HG02970 (cell line): Measurements from ENCODE around the gene USH2A.

Source experiments
- ATAC-seq: cut with Tn5 transposase; IDR thresholded peaks from one replicate; pipeline ENCODE4 v1.9.1; 2021; ENCODE audit warnings: mild to moderate bottlenecking, moderate library complexity, moderate number of reproducible peaks; ENCODE audit not compliant: unreplicated experiment, low FRiP score

The USH2A gene

DNA sequence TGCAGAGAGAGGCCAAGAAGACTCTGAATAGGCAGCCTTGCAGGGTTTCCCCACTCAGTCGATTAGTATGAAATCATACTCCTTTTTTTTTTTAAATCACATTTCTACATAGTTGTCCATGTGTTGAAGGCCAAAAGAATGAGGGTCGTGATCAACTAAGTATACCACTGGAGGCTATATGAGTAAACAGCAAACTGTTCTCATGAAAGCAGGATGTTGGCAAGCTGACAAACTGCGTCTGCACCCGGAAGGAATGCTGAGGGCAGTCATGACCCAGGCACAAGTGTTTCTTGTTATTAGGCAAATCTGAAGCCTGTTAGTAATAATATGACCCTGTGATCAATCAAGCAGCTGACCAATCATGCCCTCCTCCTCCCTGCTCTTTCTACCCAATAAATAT is 213.2 kb downstream of the USH2A start:
- ATAC-seq: no peak

DNA sequence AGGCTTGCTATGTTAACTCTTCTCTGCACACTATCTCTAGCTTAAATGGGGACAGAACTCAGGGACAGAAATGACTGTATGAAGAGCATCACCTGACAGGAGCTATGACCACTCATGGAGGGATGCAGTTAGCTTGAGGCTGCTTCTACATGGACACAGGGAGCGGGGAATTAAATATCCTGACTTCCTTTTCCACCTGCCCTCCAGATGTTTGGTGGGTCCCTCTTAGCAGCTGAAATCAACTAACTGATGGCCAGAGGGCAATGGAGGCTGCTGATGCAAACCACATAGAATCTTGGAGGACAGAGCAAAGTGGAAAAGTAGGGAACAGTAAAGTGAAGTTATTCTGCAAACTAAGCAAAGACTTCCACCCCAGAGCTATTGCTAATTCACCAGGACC is 214.1 kb downstream of the USH2A start:
- ATAC-seq: no peak

DNA sequence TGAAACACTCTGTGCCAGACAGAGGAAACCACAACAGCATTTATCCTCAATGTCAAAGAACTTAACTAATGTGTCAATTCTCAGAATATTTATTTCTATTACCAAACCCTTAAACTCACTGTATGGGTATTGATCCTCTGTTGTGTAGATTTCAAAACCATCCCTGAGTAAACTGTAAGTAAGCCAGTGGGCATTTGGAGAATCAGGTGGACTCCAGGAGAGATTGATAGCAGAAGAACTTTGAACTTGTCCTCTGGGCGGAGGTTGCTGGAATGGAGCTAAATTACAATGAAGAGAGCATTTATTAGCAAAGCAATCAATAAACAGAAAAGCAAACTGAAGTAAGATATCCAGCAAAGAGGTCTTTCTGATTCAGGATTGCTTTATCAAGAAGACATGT is 216.1 kb downstream of the USH2A start:
- ATAC-seq: no peak

DNA sequence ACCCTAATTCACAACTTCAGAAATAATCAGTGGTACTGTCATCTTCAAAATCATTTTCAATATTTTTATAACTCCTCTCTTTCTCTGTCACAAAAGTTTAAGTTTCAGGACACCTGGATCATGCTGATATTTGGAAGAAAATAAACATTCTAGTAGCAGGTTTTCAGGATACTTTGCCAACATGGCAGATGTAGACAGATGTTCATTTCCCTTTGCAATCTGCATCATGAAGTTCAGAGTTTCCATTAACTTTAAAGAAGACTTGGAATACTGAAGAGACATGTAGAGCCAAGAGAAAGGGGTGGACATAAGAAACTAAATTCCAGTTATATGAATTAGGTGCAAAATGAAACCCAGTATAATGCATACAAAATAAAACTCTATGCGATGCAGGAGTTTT is 218.1 kb downstream of the USH2A start:
- ATAC-seq: no peak

DNA sequence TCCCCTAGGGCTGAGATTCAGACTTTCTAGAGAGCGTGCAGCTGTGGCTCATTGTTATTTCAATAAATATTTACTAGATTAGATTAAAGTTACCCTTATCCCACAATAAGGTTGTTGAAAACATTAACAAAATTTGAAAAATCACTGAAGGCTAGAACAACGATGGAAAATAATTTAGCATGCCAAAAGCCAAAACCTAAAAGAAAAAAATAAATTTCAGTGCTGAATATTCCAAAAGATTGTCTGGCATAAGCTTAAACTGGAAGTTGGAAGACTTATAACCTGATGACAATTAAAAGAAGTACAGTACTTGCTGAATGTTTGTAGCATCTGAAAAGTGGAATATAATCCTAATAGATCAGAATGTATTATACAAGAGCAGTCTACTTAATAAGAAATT is 221.3 kb downstream of the USH2A start:
- ATAC-seq: no peak

DNA sequence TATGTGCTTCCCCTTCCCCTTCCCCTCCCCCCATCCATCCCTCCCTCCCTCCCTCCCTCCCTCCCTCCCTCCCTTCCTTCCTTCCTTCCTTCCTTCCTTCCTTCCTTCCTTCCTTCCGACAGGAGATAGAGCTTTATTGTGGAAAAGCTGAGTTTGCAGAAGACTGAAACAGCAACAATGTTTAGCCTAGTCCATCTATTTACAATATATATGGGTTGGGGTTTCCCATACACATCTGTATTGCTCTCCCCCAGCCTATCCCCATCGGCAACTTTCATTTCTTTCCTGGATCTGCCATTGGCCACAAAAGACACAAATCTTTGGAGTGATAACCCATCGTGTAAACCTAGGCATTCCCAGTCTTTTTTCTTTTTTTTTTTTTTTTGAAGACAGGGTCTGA is 222.3 kb downstream of the USH2A start:
- no peak for ATAC-seq

DNA sequence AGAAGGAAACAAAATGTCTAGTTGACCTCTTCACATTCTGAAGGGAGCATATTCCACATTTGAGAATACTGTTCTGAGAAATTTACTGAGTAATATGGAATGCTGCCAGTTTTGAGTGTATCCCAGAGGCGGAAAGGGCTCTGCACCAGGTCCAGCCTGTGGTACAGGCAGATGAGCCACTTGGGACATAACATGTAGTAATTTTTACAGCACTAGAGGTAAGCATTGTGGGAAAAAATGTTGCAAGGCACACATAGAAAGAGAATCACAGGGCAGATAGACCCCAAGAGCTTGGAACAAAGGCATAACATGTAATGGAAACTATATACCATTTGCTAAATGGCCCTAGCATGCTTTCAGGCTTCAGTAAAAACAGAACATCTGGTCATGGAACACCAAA is 228.5 kb downstream of the USH2A start:
- ATAC-seq: no peak

DNA sequence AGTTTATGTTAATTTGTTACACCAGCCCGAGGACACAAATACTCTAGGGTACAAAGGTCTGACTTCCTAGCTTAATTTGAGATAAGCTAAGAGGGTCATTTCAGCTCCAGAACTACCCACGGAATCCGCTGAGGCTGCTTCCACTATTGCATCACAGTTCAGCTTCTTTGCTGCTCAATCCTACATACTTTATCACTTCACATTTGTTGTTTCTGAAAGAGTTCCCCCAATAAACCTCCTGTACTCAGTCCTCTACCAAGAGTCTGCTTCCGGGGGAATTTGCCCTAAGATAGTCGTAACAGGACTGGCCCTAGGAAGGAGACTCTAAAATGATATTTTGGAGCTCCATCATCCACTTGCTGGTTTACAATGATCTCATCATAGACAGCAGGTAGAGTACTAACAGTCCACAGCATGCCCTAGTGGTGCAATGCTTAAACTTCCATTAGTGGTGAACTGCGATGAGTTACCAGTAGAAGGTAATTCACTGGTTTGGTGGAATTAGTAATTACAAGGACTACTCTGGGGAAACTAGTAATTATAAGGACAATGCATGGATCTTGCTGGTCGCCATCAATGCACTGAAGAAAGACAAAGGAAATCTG is 229.3 kb downstream of the USH2A start:
- no peak for ATAC-seq

DNA sequence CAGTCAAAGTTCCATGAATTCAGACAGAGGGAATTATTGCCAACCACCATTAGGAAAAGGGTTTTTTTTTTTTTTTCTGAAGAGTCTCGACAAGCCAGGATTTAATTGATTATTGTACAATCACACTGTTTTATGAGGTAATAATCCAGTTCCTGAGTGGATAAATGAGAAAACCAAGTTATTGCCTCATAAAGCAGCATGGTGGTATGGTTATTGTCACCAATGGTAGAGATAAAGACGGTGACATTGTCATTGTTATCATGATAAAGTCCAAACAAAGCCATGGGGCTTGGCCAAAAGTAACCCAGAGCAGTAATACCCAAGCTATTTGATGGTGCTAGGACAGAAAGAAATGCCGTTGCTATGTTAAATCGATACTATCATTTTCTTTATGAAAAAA is 232.8 kb downstream of the USH2A start:
- ATAC-seq: no peak

DNA sequence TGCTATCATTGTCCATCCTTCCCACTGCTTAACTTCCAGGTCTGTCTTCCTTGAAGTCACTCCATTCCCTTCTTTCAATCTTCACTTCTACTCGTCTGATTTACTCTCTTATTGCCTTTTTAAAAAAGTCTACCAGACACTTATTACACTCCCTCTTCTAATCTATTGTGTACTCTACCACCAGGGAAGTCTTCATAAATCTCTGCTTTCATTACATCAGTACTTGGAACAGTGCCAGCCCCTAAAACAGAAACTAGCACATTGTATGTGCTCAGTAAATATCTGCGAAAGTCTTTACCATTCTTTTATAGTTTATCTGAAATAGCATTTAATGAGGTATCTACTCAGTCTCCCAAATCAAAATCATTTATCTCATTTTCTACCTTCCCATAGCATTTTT is 236.4 kb downstream of the USH2A start:
- ATAC-seq: no peak

DNA sequence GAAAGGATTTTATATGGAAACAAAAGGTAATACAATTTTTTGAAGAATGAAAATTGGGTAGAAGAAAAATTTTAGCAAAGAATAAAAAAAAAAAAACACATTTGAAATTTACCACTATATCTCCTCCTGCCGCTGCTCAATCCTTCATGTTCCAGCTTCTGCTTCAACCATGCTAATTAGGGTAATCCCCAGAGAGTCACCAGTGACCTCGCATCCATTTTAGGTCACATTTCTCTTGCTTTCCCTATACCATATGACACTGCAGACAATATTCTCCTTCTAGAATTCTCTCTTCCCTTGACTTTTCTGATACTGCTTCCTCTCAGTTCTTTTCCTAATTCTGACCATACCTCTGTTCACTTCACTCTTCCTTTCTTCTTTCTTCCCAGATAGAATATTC is 237.1 kb downstream of the USH2A start:
- ATAC-seq: no peak

DNA sequence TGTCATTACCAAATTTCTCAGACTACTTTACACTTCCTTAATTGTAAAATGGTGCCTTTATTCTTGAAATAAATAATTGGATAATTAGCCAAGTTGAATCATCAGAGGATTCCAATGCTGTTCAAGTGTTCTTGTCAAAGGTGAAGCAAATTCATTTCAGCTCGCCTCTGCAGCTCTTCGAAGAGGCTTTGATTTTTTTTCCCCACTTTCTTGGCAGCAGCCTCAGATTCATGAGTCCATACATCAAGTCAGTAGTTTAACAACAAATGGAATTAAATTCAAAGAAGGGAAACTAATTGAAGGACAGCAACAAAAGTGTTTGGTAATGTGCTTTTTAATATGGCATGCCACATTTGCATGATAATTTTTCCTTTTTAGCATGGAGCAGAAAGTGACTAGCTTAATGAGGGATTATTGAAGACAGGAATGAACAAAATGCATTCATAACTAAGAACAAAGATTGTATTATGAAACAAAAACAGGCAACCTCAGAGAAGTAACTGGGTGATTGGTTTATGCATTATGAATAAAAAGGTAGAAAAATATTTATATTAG is 239.0 kb downstream of the USH2A start:
- ATAC-seq: no peak

DNA sequence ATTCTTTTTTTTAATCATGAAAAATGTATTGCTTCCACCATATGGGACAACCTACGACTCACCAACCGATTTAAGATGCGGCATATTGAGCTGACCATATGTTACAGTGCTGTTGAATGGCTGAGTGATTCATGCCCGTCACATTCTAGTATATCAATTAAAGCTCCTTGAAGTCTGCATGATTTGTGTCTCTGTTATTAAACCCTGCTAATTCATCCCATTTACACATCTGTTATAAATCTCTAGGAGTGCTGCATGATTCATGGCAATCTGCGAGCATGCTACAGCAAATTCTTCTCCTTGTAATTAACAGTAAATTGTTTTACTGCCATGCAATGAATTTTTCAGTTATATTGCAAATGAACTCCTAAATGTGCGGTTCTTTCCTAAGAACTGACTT is 239.8 kb downstream of the USH2A start:
- no peak for ATAC-seq

DNA sequence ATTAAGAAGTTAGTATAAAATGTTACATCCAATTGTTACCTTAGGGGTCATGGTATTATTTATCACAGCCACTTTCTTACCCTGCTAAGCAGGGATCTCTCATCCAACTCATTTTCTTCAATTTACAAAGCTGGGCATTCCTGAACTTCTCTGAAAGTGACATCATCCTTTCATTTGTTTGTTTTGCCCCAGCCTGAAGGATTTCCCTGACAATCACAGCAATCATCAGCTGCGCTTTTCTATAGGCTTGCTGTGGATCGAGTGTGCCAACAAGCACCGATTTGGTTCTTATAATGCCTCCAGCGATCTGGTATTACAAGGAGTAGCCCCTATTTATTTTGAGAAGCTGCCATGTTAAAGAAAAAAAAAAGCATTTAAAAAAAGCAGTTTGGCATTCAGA is 240.2 kb downstream of the USH2A start:
- no peak for ATAC-seq

DNA sequence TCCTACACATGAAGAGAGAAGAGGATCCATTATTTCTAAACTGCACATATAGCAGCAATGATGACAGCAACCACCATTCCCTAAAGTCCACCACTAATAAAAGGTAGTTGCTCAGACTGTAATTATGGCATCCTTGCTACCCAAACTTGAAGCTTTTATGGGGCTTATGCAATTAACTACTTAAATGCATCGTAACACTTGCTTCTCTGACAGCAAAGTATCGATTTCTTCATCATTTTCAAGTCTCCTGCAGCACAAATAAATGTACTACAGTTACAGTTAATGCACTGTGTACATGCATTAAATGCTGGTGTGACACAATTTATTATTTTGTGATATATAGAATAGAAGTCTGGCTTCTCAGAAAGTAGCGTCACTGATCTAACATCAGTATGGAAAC is 241.7 kb downstream of the USH2A start:
- ATAC-seq: no peak

DNA sequence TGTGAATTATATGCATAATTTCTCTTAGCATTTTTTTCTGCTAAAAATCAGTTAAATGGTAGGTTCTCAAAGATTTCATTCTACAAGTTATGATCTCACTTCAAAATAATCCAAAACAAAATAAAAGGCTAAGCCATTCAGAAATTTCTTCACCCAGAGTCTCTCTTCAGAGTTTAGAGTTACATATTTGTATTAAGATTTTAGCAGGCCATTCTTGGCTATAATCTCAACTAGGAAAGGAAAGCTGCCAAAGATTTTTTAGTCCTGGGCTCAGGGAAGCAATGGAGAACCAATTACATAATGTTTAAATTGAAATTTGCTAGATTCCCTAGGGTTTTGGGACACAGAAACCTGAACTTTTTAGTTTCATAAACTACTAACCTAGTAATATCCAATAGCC is 245.0 kb downstream of the USH2A start:
- ATAC-seq: no peak

DNA sequence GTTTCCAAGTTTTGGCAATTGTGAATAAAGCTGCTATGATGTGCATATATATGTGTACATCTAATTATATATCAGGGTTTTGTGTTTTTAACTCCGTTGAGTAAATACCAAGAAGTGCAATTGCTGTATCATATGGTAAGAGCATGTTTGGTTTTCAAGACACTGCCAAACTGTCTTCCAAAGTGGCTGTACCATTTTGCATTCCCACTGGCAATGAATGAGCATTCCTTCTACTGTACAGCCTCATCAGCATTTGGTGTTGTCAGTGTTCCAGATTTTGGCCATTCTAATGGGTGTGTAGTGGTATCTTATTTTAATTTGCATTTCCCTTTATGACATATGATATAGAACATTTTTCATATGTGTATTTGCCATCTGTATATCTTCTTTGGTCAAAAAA is 246.3 kb downstream of the USH2A start:
- no peak for ATAC-seq

DNA sequence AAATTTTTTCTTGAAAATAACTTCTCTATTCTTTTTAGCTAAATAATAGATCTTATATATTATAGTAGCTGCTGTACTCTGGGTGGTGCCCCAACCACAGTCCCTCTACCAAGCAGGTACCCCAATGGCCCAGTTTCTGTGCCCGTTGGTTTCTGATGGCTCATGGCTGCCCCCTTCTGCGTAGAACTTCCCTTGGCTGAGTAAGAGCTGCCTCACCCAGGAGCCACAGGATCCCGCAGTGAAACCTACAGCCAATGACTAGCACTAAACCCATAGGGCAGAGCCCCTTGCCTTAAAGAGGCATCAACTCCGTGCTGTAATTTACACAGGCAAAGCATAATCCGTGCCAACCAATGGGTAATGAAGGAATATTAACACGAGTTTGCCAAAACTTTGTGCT is 247.5 kb downstream of the USH2A start:
- no peak for ATAC-seq

DNA sequence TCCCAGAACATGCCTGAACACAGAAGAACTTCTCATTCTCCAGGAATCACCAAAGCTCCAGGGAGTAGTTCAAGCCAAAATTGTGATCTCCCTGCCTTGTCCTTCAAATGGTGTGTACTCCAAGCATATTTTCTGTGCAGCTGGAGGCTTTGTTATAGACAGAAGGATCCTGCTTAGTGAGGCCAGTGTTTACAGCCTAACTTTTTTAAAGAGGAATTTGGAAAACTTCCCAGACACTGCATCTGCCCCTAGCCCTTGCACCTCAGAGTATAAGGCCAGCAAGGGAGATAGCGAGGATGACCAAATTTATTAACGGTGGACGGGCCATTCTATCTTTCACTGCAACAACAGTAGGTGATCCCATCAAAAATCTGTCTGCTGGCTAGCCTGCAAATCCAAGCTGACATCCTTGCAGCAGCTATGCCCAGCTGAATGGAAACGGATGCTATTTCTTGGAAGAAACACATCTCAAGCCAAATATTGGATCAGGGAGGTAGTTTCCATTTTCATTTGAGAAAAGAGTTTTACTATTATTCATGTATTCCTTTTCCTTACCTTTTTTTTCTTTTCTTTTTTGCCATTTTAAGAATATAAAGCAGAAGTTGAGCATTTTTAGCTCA is 249.8 kb downstream of the USH2A start:
- ATAC-seq: no peak

DNA sequence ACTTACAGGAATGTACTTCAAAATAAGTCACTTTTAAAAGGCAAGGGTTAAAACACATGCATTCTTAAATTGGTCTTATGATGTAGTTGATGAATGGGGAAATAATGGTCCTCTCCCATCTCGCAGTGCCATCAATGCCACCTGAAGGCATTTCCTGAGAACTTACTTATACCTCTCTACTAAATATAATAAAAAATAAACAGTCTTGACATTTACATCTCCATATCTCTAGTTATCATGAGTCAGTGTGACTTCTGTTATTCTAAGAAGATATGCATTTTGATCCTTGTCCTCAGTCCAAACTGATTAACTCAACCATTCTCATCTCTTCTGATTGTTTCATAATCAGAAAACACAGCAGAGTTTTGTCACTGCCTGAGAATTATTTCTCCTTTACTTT is 253.9 kb downstream of the USH2A start:
- ATAC-seq: no peak

DNA sequence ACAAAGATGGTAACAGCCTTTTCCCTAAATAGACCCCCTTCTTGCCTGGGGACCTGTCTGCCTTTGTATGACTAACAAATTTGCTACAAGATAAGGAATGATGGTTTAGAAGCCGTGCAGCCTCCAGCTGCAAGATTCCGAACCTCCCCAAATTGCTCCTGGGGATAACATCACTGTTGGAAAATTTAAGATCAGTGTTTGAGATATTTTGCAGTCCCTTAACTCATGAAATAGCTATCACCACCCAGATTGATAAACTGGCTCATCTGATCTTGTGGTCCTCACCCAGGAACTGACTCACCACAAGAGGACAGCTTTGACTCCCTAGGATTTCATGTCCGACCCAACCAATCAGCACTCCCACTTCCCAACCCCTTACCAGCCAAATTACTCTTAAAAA is 254.7 kb downstream of the USH2A start:
- no peak for ATAC-seq

DNA sequence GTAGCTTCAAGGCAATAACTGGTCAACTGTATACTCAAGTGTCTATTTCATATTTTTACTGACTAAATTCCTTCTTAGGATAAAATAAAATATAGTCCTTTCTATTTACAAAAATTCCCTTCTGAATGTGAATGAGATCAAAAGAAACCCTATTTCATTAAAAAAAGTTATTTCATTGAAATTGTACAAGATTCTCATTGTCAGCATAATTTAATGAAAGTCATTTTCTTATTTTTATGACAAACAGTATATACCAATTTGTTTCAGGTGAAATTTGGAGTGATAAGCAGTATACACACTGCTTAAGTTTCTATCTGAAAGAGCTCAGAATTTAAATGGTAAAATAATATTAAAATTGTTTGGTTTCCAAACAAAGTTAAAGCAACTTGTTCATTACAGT is 269.2 kb downstream of the USH2A start:
- ATAC-seq: no peak

DNA sequence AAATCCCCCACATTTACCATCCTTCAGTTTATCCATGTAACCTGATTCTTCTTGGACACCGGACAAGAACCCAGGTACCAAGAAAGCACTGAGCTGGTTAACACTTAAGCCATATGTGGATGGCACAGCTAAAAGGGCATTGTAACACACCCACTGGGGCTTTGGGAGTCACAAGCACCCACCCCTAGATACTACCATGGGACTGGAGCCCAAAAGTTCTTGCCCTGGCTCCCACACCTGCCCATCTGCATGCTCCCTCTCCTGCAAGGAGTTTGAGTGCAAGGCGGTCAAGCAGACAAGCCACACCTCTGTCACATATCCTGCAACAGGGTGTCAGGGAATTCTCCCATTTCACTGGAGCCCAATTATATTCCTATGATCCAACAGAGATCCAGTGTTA is 270.1 kb downstream of the USH2A start:
- ATAC-seq: no peak
